Karpas-422 (cell line): ENCODE results near the gene TSC22D3. TPM values are rescaled to one million over a fixed set of nuclear protein-coding genes. Genes with fewer than 3 reads are reported as not detected.
"Not testable (repeated sequence)": the region's sequence is repeated elsewhere in the genome, so short reads cannot be mapped to it uniquely, and the experiment has no call there.

Experiments used
- DNase-seq: peaks from one replicate; pipeline ENCODE4 v3.0.0-alpha.2; 2015
- H2AFZ ChIP-seq: fragments of 200-600 bp; sonication (generic); 2 replicates; pipeline ENCODE4 v1.6.1; 2014; ENCODE audit warnings: antibody characterized with exemption, low read length, mixed read lengths
- H3K27ac ChIP-seq: fragments of 200-600 bp; sonication (generic); 2 replicates; pipeline ENCODE4 v1.5.1; 2014; ENCODE audit warnings: mild to moderate bottlenecking, low read length, moderate library complexity
- H3K27me3 ChIP-seq: fragments of 200-600 bp; sonication (generic); 2 replicates; pipeline ENCODE4 v1.6.1; 2014; ENCODE audit warnings: low read length, mixed read lengths
- H3K36me3 ChIP-seq: fragments of 200-600 bp; sonication (generic); 2 replicates; pipeline ENCODE4 v1.6.1; 2014; ENCODE audit warnings: low read length, mixed read lengths; ENCODE audit not compliant: insufficient read depth
- H3K4me1 ChIP-seq: fragments of 200-600 bp; sonication (generic); 2 replicates; pipeline ENCODE4 v1.6.1; 2014; ENCODE audit warnings: mild to moderate bottlenecking, low read length, mixed read lengths
- H3K4me2 ChIP-seq: fragments of 200-600 bp; sonication (generic); 2 replicates; pipeline ENCODE4 v1.6.1; 2014; ENCODE audit warnings: low read length, low read depth, mild to moderate bottlenecking; ENCODE audit not compliant: poor library complexity, severe bottlenecking
- H3K4me3 ChIP-seq: fragments of 200-600 bp; sonication (generic); 2 replicates; pipeline ENCODE4 v1.5.1; 2014; ENCODE audit warnings: mild to moderate bottlenecking, antibody characterized with exemption, low read length, mixed read lengths
- H3K79me2 ChIP-seq: fragments of 200-600 bp; sonication (generic); 2 replicates; pipeline ENCODE4 v1.6.1; 2014; ENCODE audit warnings: mild to moderate bottlenecking, low read length, mixed read lengths
- H3K9ac ChIP-seq: fragments of 200-600 bp; sonication (generic); 2 replicates; pipeline ENCODE4 v1.6.0; 2014; ENCODE audit warnings: low read length
- H3K9me2 ChIP-seq: fragments of 200-600 bp; sonication (generic), shearing (Covaris generic); replicated peaks from 2 replicates; pipeline ENCODE4 v1.6.0; 2014; ENCODE audit warnings: mild to moderate bottlenecking, low read length, moderate library complexity; ENCODE audit not compliant: insufficient read depth
- H3K9me3 ChIP-seq: fragments of 300-700, 200-600 bp; sonication (generic); 2 replicates; pipeline ENCODE4 v1.6.1; 2014; ENCODE audit warnings: low read length, mixed read lengths
- H4K20me1 ChIP-seq: fragments of 200-600 bp; sonication (generic); 2 replicates; pipeline ENCODE4 v1.6.1; 2014; ENCODE audit warnings: mild to moderate bottlenecking, antibody characterized with exemption, low read length, low read depth; ENCODE audit not compliant: insufficient read depth
- total RNA-seq: library from RNA; depleted of rRNA; stranded (reverse); fragments of >200 nt; shearing (Covaris generic); gene quantifications from 2 replicates; pipeline ENCODE4 v1.2.3, GENCODE V29; 2014; ENCODE audit warnings: low replicate concordance

The TSC22D3 gene
- total RNA-seq, 1 experiment from 2014 or later, result 266 TPM

GRCh38 chrX:107699616-107700015, 76.0 kb downstream of the TSC22D3 start:
- Histone ChIP-seq H3K4me2 (no peak overlapping the region), H3K27ac (no peak overlapping the region), H3K4me3 (no peak overlapping the region), H3K4me1 (peaks cover 18% of the 10 kb centered on the region), H2AFZ (no peak overlapping the region), H3K9ac (no peak overlapping the region), H3K79me2 (no peaks in the 10 kb centered on the region), H3K27me3 (no peaks in the 10 kb centered on the region), H3K9me3 (no peaks in the 10 kb centered on the region), H3K9me2 (no peaks in the 10 kb centered on the region), H3K36me3 (no peaks in the 10 kb centered on the region), H4K20me1 (no peaks in the 10 kb centered on the region)
- no peak for DNase-seq

DNA sequence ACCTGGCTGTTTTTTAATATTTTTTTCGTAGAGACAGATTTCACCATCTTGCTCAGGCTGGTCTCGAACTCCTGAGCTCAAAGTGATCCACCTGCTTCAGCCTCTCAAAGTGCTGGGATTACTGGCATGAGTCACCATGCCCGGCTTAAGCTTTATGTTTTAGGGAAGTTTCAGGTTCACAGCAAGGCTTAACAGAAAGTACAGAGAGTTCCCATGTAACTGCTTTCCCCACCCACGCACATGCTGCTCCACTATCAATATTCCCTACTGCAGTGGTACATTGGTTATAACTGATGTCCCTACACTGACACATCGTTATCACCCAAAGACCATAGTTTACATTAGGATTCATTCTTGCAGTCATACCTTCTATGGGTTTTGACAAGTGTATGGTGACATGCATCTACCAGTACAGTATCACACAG, 84.6 kb downstream of the TSC22D3 start:
- H3K27me3 ChIP-seq, result no peaks in the 10 kb centered on the region
- no peak overlapping the region for H3K4me3 ChIP-seq
- no peak overlapping the region for H3K9ac ChIP-seq
- H3K36me3 ChIP-seq, result no peaks in the 10 kb centered on the region
- no peaks in the 10 kb centered on the region for H4K20me1 ChIP-seq
- H2AFZ ChIP-seq, result no peak overlapping the region
- H3K79me2 ChIP-seq, result no peaks in the 10 kb centered on the region
- H3K27ac ChIP-seq, result no peak overlapping the region
- DNase-seq, result no peak
- H3K9me3 ChIP-seq, result no peaks in the 10 kb centered on the region
- no peaks in the 10 kb centered on the region for H3K9me2 ChIP-seq
- no peak overlapping the region for H3K4me2 ChIP-seq
- peaks cover 4% of the 10 kb centered on the region for H3K4me1 ChIP-seq

DNA sequence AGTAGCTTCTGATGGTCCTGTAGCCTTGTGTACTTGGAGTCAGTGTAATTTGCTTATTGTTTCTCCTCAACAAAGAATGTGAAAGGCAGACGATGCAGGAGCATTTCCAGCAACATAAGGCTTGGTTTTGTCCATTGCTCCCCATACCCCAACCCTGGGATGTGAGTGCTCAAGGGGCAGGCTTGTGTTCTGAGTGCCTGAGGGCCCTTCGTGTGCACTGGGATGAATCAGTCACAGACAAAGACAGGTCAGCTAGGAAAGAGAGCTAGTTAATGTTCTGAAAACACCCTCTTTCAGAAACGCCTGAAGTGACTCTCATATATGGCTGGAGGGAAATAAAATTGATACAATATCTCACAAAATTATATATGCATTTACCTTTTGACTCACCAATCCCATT, 88.1 kb downstream of the TSC22D3 start:
- no peaks in the 10 kb centered on the region for H3K27me3 ChIP-seq
- H3K9me2 ChIP-seq, result no peaks in the 10 kb centered on the region
- H3K79me2 ChIP-seq, result no peaks in the 10 kb centered on the region
- peaks cover 14% of the 10 kb centered on the region for H3K4me1 ChIP-seq
- H3K36me3 ChIP-seq, result no peaks in the 10 kb centered on the region
- DNase-seq, result no peak
- H3K27ac ChIP-seq, result no peak overlapping the region
- no peak overlapping the region for H3K4me2 ChIP-seq
- no peak overlapping the region for H3K9ac ChIP-seq
- no peak overlapping the region for H2AFZ ChIP-seq
- H4K20me1 ChIP-seq, result no peaks in the 10 kb centered on the region
- H3K4me3 ChIP-seq, result no peak overlapping the region
- H3K9me3 ChIP-seq, result no peaks in the 10 kb centered on the region

DNA sequence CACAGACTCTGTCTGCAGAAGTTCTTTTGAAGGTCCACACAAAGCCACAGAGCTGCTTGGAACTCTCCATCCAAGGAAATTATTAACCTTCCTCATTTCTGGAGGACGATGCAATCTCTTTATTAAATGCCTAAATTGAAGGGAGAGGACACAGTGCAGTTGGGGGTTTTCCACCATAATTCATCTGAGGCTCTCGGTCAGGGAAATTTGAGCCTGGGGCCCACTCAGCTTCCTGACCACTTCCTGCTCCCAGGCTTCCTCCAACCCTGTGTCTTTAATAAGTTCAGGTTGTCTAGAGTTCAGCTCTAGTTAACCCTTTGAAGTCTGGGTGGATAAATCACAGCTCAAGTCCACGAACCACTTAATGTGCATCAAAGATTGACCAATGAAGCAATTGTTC, 88.8 kb downstream of the TSC22D3 start:
- Histone ChIP-seq H3K4me3 (no peak overlapping the region), H3K9ac (no peak overlapping the region), H2AFZ (no peak overlapping the region)

DNA sequence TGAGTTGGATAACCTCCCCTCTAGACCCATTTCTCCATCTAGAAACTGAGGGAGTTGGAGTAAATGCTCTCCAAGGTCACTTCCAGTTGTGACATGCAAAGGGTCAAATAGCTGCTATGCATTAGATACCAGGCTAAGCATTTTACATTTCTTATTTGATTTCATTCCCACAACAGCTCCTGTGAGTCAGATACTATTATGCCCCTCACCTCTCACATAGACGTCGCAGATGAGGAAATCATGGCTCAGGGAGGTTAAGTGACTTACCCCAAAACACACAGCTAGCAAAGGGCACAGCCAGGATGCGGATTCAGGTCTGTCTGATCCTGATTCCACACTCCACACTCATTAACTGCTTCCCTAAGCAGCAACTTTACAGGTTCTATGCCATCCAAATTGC, 89.6 kb downstream of the TSC22D3 start:
- H3K27me3 ChIP-seq, result no peaks in the 10 kb centered on the region
- H3K4me1 ChIP-seq, result peaks cover 14% of the 10 kb centered on the region

More for the DNA sequence above, 88.8 kb downstream of the TSC22D3 start:
- H3K4me2 ChIP-seq, result no peak overlapping the region
- peaks cover 14% of the 10 kb centered on the region for H3K4me1 ChIP-seq
- no peaks in the 10 kb centered on the region for H3K36me3 ChIP-seq
- H4K20me1 ChIP-seq, result no peaks in the 10 kb centered on the region
- no peak overlapping the region for H3K27ac ChIP-seq
- no peaks in the 10 kb centered on the region for H3K9me3 ChIP-seq
- H3K79me2 ChIP-seq, result no peaks in the 10 kb centered on the region
- no peaks in the 10 kb centered on the region for H3K9me2 ChIP-seq
- no peaks in the 10 kb centered on the region for H3K27me3 ChIP-seq
- DNase-seq, result no peak

GRCh38 chrX:107685586-107685985, 90.0 kb downstream of the TSC22D3 start:
- not testable (repeated sequence) for H3K4me2 ChIP-seq, DNase-seq, H3K9me2 ChIP-seq, H3K9me3 ChIP-seq, H4K20me1 ChIP-seq, H2AFZ ChIP-seq, H3K9ac ChIP-seq, H3K27me3 ChIP-seq, H3K79me2 ChIP-seq, H3K4me3 ChIP-seq, H3K36me3 ChIP-seq, H3K27ac ChIP-seq
- peaks cover 14% of the 10 kb centered on the region for H3K4me1 ChIP-seq

More for the DNA sequence above, 89.6 kb downstream of the TSC22D3 start:
- Histone ChIP-seq H2AFZ (no peak overlapping the region), H3K4me3 (no peak overlapping the region), H3K9ac (no peak overlapping the region), H3K4me2 (no peak overlapping the region), H4K20me1 (no peaks in the 10 kb centered on the region), H3K79me2 (no peaks in the 10 kb centered on the region), H3K9me3 (no peaks in the 10 kb centered on the region), H3K36me3 (no peaks in the 10 kb centered on the region), H3K27ac (no peak overlapping the region), H3K9me2 (no peaks in the 10 kb centered on the region)
- DNase-seq, result no peak

DNA sequence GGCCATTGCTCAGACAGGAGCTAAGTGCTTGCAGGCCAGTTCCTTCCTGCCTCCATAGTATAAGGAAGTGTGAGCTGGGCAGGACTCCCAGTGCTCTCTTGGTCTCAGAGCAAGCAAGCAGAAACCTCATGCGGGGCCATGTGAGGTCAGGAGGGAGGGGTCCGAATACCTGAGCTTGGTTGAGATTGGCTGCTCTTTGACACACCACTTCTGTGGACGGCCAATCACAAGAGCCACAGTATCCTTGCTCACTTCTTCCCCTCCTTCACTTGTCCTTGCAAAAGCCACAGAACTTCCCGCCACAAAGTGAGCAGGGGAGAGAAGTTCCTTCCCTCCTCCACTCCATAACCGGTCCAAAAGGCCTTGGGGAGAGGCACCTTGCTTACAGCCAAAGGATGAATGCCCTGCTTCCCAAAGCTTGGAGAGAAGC, 90.6 kb downstream of the TSC22D3 start:
- Histone ChIP-seq H3K4me2 (no peak overlapping the region), H3K4me3 (no peak overlapping the region), H3K4me1 (peaks cover 16% of the 10 kb centered on the region), H3K9ac (no peak overlapping the region), H3K36me3 (no peaks in the 10 kb centered on the region), H3K27ac (no peak overlapping the region), H3K9me2 (no peaks in the 10 kb centered on the region), H3K79me2 (no peaks in the 10 kb centered on the region), H3K9me3 (no peaks in the 10 kb centered on the region), H3K27me3 (no peaks in the 10 kb centered on the region), H2AFZ (no peak overlapping the region), H4K20me1 (no peaks in the 10 kb centered on the region)
- peak; percentile 69 for DNase-seq

DNA sequence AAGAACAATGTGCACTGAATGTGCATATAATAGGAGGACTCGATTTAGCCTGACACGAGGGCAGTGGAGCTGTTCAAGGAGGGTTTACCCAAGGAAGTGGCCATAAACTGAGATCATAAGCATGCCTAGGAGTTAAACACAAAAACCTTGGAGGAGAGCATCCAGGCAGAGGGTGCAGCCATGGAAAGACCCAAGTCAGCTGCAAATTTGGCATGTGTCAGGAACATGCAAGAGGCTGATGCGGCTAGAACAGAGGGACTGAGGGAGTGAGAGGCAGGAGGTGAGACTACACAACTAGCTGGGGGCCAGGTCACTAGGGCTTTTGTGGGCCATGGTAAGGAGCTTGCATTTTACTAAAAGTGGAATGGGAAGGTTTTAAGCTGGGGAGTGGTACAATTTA, 91.7 kb downstream of the TSC22D3 start:
- H3K4me1 ChIP-seq, result peaks cover 27% of the 10 kb centered on the region
- no peak overlapping the region for H3K4me2 ChIP-seq
- H3K9ac ChIP-seq, result no peak overlapping the region
- no peaks in the 10 kb centered on the region for H3K9me2 ChIP-seq
- DNase-seq, result no peak
- H3K27ac ChIP-seq, result no peak overlapping the region
- H3K36me3 ChIP-seq, result no peaks in the 10 kb centered on the region
- H2AFZ ChIP-seq, result no peak overlapping the region
- no peak overlapping the region for H3K4me3 ChIP-seq
- H3K27me3 ChIP-seq, result no peaks in the 10 kb centered on the region
- H4K20me1 ChIP-seq, result no peaks in the 10 kb centered on the region
- H3K79me2 ChIP-seq, result no peaks in the 10 kb centered on the region
- H3K9me3 ChIP-seq, result no peaks in the 10 kb centered on the region
